GM19099 (cell line): Measurements from ENCODE around the gene GRIN3B.

Experiments used
- POLR2A ChIP-seq: IDR thresholded peaks from 3 replicates; pipeline ENCODE4 v1.6.1; 2011; ENCODE audit warnings: low read depth; ENCODE audit not compliant: insufficient read length; ENCODE audit errors: extremely low read depth

GRIN3B gene

DNA sequence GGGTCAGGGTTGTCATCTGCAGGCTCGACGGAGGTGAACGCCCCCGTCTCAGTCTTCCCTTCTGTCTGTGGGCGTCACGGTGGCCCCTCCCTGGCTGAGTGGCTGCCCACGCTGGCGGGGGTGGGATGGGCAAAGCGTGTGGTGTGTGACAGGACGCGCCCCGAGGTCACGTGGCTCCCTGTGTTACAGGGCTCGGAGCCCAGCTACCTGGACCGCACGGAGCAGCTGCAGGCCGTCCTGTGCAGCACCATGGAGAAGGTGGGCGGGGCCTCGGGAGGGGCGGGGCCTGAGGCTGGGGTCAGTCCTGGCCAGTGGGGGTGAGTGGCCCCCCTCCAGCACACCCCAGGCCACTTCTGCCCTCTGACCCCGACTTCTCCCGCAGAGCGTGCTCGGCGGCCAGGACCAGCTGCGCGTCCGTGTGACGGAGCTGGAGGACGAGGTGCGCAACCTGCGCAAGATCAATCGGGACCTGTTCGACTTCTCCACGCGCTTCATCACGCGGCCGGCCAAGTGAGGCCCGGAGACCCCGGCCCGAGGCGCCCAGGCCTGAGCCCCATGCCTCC is 6.3 kb upstream of the GRIN3B start:
- no peak for TF ChIP-seq POLR2A

DNA sequence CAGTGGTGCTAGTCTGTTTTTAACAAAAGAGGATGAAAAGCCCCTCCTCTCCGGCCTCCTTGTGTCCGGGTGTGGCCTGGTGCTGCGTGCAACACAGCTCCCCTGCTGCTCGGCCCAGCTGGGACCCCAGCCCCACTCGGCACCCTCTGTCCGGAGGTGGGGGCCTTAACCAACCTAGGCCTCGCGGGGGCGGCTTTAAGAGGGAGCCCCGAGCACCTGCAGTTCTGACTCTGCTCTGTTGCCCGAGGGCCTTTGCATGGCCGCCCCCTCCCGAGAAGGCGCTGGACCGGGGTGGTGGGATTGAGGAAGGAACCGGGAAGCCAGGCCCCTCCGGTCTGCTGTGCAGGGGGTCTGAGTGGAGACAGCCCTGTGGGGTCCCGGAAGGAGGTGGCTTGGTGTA is 5.7 kb upstream of the GRIN3B start:
- no peak for TF ChIP-seq POLR2A

DNA sequence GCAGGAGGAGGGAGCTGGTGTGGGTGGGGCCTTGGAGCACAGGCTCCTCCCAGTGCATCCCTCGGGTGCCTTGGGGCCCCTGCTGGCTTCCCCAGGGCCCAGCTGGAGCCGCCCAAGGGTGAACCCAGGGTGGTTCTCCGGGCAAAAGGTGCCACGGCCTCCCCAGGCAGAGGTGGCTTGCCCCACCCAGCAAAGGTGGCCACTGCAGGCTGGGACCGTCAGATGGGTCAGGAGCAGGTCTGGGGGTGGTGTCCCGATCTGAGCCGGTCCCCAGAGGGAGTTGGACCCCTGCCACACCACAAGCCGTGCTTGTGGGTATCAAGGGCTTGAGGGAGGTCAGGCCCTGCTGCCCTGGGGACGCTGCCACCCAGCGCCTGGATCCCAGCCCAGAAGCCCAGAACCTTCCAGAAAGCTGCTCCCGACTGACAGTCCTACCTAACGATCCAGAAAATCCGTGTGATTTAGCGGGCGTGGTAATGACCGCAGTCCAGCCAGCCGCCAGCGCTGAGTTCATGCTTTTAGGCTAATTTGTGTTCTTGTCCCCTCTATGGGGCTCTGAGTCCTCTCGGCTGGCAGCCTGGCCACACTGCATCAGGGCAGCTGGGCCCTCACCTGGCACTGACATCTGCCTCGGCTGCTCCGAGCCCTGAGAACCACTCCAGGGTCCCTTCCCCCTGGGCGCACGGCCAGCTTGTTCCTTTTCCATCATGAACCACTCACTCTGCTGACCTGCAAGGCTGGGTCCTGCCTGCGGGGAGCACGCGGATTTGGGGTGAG is 5.0 kb upstream of the GRIN3B start:
- no peak for TF ChIP-seq POLR2A

DNA sequence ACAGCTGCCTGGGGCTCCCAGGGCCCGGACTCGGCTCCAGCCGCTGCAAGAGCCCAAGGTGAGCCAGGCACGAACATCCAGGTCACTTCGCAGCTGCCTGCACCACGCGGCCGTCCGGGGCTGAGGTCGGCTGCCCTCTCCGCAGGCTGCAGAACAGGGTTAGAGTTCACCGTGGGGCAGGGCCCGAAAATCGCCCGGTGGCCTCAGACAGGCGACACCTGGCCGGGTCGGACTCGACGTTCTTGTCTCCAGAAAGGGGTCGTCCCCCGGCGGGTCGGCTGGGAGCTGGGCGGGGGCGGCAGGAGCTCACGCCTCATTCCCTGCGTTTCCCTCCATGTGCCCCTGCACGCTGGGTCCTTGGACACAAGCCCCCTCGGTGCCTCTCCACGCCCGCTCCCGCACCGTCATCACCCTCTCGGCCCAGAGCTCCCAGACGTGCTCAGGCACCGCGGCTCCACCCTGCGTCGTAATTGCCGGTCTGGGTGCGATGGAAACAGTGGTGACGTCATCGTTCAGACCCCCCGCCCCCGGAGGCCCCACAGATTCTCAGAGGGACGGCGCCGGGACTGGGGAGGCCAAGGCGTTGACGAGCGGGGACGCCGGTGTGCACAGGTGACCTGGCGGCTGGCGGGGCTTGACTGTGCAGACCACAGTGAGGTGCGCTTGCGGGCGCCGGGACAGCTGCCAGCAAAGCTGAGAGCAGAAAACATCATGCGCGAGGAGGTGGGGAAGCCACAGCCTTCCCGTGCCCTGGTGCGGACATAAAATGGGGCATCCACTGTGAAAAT is 4.0 kb upstream of the GRIN3B start:
- TF ChIP-seq POLR2A, result no peak

DNA sequence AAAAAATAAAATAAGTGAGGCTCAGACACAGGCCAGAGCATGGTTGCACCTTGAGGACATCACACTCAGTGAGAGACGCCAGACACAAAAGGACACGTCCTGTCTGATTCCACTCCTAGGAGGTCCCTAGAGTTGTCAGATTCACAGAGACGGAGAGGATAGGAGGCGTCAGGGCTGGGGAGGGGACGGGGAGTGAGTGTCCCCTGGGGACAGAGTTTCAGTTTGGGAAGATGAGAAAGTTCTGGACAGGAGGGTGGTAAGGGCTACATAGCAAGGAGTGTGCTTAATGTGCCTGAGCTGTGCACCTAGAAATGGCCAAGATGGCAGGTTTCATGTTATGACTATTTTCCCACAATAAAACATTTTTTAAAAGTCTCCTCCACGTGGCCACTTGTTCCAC is 2.2 kb upstream of the GRIN3B start:
- no peak for TF ChIP-seq POLR2A

DNA sequence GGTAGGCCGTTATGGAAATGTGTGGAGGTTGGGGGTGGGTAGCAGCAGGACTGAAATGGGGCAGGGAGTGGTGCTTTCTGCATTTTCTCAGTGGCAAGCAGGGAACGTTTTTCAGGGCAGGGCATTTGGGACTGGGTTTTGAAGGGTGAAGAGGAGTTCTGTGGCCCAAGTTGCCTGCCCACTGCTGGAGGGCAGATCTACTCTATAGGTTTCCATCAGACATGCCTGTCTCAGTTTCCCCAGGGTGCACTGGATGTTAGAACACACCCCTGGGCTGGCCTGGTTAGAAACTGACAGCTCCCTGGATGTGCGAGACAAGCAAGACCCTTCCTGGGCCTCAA is 870 bp upstream of the GRIN3B start:
- TF ChIP-seq POLR2A, result no peak

DNA sequence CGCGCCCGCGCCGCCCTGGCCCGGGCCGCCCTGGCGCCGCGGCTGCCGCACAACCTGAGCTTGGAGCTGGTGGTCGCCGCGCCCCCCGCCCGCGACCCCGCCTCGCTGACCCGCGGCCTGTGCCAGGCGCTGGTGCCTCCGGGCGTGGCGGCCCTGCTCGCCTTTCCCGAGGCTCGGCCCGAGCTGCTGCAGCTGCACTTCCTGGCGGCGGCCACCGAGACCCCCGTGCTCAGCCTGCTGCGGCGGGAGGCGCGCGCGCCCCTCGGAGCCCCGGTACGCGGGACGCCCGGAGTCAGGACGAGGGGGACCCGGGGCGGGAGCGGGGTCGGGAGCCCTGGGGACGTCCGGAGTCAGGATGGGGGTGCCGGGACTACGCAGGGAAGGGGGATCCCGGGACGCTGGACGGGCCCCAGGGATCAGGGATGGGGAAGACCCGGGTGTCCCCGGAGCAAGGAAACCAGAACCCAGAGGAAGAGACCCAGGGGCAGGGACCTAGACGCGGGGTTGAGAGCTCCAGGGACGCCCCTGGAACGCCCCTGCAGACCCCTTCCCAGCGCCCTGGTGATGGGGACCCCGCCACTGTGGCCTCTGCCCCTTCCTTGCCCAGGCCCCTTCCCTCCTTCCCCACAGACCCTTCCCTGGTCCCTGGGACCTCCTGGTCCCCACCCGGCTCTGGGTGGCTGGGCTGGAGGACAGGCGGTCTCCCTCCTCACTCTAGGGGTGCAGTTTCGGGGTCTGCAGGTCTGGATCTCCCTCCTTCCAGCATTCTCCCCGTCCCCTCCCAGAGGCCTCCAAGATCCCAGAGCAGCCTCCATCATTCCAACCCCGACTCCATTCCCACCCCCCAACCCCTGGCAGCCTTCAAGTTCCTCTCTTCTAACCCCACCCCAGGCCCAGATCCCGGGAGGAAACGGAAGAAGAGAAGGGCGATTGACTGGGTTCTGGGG is 645 bp downstream of the GRIN3B start:
- TF ChIP-seq POLR2A, result no peak

DNA sequence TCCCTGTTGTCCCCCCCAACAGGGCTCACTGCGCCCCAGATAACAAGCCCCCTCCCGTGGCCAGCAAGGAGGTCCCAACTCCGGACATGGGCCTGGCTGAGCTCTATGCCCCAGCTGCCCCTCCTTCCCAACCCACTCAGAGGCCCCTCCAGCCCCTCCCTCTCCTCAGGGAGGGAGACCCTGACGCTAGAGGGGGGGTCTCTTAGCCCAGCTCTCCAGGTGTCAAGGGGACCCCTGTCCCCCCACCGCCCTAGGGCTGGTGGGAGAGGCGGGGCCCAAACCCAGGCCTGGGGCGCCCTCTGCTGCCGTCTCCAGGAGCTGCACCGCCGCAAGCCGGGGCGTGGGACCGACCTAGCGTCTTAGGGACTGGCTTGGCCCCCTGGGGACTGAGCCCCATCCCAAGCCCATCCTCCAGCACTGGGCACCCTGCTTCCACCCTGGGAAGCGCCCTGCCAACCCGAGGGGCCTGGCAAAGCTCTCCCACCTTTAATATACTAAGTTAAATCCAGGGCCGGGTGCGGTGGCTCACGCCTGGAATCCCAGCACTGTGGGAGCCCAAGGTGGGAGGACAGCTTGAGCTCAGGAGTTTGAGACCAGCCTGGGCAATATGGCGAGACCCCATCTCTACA is 1.4 kb downstream of the GRIN3B start:
- TF ChIP-seq POLR2A, result no peak

DNA sequence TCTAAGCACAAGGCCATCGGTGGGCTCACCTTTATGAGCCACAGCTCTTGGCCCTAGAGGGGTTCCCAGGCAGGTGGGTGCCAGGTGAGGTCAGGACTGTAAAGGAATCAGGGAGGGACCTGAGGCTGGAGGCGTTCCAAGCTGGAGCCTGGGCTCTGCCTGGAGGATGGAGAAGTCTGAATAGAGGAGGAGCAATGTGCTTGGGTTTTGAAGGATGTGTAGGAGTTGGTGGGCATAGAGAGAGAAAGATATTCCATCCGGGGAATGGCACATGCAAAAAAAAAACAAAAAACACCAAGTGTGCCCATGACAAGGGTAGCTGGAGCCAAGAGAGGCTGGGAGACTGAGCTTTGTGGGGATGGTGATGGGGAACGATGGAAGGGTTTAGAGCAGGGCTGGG is 2.4 kb downstream of the GRIN3B start:
- TF ChIP-seq POLR2A, result no peak

DNA sequence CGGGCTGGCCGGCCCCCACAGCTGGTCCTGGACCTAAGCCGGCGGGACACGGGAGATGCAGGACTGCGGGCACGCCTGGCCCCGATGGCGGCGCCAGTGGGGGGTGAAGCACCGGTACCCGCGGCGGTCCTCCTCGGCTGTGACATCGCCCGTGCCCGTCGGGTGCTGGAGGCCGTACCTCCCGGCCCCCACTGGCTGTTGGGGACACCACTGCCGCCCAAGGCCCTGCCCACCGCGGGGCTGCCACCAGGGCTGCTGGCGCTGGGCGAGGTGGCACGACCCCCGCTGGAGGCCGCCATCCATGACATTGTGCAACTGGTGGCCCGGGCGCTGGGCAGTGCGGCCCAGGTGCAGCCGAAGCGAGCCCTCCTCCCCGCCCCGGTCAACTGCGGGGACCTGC is 3.1 kb downstream of the GRIN3B start:
- TF ChIP-seq POLR2A, result no peak

DNA sequence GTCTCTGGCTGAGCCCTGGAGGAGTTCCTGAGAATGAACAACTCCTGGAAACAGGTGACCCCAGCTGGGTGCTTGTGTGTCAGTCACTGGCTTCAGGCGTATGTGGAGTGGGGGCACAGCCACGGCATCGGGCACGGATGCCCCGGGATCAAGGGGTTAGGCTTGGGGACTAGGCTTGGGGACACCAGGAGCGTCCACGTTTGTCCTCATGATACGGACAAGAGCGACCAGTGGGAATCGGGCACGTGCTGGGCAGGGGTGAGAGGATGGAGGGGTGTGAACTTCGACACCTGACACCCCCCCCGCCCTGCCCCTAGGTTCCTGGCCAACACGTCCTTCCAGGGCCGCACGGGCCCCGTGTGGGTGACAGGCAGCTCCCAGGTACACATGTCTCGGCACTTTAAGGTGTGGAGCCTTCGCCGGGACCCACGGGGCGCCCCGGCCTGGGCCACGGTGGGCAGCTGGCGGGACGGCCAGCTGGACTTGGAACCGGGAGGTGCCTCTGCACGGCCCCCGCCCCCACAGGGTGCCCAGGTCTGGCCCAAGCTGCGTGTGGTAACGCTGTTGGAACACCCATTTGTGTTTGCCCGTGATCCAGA is 4.1 kb downstream of the GRIN3B start:
- no peak for TF ChIP-seq POLR2A

DNA sequence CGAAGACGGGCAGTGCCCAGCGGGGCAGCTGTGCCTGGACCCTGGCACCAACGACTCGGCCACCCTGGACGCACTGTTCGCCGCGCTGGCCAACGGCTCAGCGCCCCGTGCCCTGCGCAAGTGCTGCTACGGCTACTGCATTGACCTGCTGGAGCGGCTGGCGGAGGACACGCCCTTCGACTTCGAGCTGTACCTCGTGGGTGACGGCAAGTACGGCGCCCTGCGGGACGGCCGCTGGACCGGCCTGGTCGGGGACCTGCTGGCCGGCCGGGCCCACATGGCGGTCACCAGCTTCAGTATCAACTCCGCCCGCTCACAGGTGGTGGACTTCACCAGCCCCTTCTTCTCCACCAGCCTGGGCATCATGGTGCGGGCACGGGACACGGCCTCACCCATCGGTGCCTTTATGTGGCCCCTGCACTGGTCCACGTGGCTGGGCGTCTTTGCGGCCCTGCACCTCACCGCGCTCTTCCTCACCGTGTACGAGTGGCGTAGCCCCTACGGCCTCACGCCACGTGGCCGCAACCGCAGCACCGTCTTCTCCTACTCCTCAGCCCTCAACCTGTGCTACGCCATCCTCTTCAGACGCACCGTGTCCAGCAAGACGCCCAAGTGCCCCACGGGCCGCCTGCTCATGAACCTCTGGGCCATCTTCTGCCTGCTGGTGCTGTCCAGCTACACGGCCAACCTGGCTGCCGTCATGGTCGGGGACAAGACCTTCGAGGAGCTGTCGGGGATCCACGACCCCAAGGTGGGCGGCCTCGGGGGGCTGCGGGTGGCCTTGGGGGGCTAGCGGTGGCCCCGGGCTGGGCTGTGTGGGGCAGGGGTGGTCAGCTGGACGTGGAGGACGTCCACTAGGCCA is 4.8 kb downstream of the GRIN3B start:
- TF ChIP-seq POLR2A, result no peak

DNA sequence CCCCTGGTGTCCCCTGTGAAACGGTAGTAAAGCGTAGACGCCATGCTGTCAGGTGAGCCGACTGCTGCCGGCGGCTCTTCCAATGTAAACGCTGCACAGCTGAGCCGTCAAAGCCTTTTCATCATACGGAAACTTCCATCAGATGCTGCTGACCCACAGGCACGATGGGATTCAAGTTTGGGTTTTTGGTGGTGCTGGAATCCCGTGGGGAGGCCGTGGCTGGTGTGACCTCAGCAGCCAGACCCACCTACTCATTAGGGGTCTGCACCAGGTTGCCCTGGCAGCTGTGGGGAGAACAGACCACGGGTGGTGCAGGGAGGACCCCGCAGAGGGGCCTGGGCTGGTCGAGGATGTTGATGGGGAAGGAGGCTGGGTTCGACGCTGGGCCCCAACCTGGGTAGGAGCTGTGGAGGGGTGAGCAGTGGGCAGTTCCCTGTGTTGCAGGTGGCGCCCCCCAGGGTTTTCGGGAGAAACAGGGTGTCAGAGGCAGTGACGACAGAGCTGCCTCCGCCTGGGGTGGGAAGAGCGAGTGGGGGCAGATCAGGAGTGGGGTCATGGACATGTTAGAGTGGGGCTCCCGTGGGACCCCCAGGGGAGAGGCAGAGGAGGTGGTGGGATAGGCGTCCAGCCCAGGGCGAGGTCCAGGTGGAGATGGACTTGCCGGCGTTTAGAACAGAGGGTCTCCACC is 6.6 kb downstream of the GRIN3B start:
- no peak for TF ChIP-seq POLR2A
